Gastrocnemius medialis (tissue), 4 donors: ENCODE measurements around the gene RTL1.

Source experiments
- CTCF ChIP-seq, 5 experiments: fragments of 450-650 bp in 3 of 5; fragments of 200-600 bp in 2 of 5; sonication (generic) in 2 of 5; IDR thresholded peaks in 4 of 5; conservative IDR thresholded peaks in 1 of 5; 1 replicate in 4 of 5; 2 replicates in 1 of 5; pipeline ENCODE4 v1.5.1; 2016 to 2019; ENCODE audit warnings: antibody characterized with exemption in 5 of 5, mild to moderate bottlenecking in 3 of 5, moderate library complexity in 3 of 5
- POLR2A ChIP-seq, 2 donors: fragments of 450-650 bp; IDR thresholded peaks; one replicate each; pipeline ENCODE4 v1.6.1; 2017; ENCODE audit warnings: antibody characterized with exemption in 2 of 2, mild to moderate bottlenecking in 2 of 2, moderate library complexity in 2 of 2

- no peak for TF ChIP-seq CTCF (IDR thresholded peaks at IDR 0.05 in 4 of 5, conservative IDR thresholded peaks at IDR 0.05 in 1 of 5)
- TF ChIP-seq POLR2A (IDR thresholded peaks at IDR 0.05) = no peak
Measured at GRCh38 chr14:100882991-100883788, 20.3 kb downstream of the RTL1 start.
